ENCODE results near the gene CCDC85B.
"Not testable (repeated sequence)": the region's sequence is repeated elsewhere in the genome, so short reads cannot be mapped to it uniquely, and the experiment has no call there.

CCDC85B gene

DNA sequence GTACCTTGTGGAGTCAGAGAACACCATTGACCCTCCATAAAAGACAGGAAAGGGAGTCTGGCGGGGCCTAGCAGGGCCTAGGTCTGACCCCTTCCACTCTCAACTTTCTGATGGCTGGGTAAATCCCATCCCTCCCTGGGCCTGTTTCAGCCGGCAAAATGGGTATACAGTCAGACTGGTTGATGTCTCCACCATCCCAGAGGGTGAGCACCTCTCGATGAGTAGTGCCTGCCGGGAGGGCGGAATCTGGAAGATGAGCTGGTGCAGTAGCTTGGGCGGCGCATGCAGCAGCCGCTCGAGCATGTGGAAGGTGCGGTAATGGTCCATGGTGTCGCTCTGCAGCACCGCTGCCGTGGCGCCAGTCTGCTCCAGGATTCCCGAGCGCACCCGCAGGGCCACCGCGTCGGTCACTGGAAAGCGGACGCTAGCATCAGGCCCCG lies 2.7 kb upstream of the CCDC85B start:
- DNase-seq, result peak in 2 of 5 donors; percentile 22 to 33

GRCh38 chr11:65888163-65888814 lies 2.2 kb upstream of the CCDC85B start, which contains the start of gene FIBP:
Gene FIBP (minus strand): TSS chr11:65888471. CDS start chr11:65888418, 53 bp downstream.
- DNase-seq, result peak; percentile 94 to 98 (median 96)

GRCh38 chr11:65891219-65892136 lies 1.0 kb downstream of the CCDC85B start:
- DNase-seq, result no peak

GRCh38 chr11:65892137-65892540 lies 1.7 kb downstream of the CCDC85B start:
- DNase-seq, result not testable (repeated sequence)

DNA sequence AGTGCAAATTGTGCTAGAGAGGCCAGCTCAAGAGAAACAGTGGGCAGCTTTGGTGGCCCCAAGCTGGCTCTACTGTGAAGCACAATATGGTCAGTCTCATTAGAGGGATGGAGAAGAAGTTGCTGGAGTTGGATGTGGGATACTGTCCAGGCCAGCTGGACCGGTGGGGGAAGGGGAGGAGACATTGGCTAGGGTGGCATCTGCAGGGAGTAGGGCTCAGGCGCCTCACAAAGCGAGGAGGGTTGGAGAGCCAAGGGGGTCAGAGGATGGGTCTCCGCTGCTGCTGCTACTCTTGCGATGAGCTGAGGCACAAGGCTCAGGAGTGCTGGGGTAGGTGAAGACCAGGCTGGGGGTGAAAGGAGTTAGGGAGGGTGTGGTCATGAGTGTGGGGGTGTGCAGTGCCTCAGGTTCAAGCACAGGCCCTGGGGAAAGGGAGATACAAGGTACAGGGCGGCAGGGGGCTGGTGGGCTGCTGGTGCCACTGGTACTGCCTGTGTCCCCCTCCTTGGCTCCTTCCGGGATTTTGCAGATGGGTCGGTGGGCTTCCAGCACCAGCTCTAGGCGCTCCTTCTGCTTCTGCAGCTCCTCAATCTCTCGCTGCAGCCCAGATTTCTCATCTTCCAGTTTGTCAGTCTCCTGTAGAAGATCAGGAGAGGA lies 2.3 kb downstream of the CCDC85B start:
- DNase-seq, result no peak

- DNase-seq, result peak in 2 of 5 donors; percentile 34 to 62
Measured at GRCh38 chr11:65894034-65894591, 3.6 kb downstream of the CCDC85B start.

- DNase-seq, result no peak
Measured at GRCh38 chr11:65895482-65895981, 5.1 kb downstream of the CCDC85B start.

GRCh38 chr11:65896034-65896999 lies 5.8 kb downstream of the CCDC85B start:
- DNase-seq, result no peak

GRCh38 chr11:65897020-65897471 lies 6.6 kb downstream of the CCDC85B start:
- no peak for DNase-seq

DNA sequence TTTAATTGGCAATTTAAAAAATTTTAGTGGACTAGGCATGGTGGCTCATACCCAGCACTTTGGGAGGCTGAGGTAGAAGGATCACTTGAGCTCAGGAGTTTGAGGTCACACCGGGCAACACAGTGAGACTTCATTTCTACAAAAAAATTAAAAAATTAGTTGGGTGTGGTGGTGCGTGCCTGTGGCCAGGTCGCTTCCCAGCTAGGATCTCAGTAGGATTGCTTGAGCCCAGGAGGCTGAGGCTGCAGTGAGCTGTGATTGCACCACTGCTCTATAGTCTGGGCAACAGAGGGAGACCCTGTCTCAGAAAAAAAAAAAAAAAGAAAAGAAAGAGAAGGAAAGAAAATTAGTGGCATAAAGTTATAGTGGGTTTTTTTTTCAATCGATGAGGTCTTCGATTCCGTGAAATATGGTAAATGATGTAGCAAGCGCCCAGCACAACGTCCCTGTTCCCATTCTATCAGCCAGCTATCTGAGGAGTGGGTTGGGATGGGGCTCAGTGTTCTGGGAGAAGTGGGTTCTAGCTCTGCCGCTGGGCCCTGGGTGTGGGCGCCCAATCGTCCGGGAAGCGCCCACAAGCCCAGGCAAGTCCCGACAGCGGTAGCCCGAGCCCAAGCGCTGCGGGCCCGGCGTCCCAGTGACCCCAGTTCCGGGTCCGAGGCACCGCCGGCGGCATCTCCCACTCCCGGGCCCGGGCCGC lies 8.3 kb downstream of the CCDC85B start:
- DNase-seq, result no peak

- peak in 2 of 5 donors; percentile 51 to 69 for DNase-seq
Measured at GRCh38 chr11:65899356-65900124, 9.1 kb downstream of the CCDC85B start.

DNA sequence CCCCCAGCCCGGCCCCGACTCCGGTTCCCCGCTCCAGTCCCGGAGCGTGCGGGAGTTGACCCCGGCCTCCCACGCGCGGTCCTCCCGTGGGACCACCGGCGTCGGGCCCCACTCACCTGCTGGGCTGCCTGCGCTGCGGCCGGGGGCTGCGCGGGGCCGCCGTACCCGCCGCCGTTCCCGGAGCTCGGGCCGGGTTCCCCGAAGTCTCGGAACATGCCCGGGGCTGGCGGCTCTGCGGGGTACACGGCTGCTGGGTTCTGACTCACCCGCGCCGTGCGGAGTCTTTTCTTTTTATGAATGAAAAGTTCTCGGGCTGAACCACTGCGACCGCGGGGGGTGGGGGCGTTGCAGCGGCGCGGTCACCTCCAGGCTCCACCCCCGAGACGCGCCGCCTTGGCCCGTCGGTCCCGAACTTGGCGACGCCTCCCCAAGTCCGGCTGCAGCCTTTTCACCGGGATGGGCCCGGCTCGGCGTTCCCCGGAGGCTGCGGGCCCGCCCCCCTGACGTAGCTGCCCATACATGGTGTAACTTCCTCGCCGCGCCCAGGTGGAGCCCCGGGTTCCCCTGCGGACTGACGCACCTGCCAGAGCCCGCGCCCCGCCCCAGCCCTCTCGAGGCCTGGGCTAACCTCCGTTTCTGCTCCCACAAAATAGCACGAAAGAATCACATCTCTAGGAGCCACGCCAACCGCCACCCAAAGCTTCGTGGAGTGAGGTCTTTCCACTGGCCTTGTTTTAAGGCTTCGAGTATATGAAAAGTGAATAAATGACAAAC lies 9.8 kb downstream of the CCDC85B start, which contains the start of gene FOSL1:
Gene FOSL1 (minus strand): TSS at position 264 of the 774 bp plus-strand sequence. CDS start 49 bp downstream, at position 215.
- DNase-seq, result peak; percentile 93 to 96 (median 96)

- no peak for DNase-seq
Measured at GRCh38 chr11:65900899-65901180, 10.4 kb downstream of the CCDC85B start.

DNA sequence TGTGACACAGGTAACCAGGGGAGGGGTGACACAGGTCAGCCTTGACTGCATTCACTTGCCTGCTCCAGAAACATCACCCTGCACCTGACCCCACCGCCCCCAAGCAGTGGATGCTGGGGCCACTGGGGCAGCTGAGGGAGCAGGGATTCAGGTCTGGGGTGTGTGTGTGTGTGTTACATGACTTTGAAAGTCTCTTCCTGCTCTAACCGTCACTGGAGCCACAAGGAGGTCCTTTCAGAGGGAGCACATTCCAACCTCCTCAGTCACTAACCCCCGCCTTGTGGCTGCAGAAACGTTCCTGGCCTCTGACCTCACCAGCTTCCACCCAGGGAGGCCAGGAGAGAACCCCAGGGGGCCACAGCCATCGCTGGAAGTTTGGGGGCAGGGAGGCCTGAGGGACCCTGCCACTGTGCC lies 12.6 kb downstream of the CCDC85B start:
- DNase-seq, result no peak

DNA sequence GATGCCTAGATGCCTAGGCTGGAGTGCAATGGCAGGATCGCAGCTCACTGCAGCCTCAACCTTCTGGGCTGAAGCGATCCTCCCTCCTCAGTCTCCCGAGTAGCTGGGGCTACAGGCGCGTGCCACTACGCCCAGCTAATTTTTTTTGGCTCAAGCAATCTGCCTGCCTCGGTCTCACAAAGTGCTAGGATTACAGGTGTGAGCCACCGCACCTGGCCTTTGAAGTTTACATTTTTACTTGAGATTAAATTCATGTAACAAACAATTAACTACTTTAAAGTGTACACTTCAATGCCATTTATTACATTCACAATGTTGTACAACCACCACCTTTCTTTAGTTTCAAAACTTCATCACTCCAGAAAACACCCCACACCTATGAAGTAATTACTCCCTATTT lies 13.2 kb downstream of the CCDC85B start:
- DNase-seq, result no peak

DNA sequence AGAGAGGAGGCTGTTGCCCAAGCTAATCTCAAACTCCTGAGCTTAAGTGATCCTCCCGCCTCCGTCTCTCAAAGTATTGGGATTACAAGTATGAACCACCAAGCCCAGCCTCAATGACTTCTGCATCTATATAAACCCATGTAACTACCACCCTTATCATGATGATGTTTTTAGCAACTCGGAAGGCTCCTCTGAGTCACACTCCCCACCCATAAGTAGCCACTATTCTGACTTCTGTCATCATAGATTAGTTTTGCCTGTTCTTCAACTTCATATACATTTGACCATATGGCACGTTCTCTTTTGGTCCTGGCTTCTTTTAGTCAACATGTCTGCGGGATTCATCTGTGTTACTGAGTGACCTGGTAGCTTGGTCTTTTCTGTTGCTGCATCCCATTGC lies 16.1 kb downstream of the CCDC85B start:
- DNase-seq, result no peak

- DNase-seq, result no peak
Measured at GRCh38 chr11:65907878-65908277, 17.4 kb downstream of the CCDC85B start.

DNA sequence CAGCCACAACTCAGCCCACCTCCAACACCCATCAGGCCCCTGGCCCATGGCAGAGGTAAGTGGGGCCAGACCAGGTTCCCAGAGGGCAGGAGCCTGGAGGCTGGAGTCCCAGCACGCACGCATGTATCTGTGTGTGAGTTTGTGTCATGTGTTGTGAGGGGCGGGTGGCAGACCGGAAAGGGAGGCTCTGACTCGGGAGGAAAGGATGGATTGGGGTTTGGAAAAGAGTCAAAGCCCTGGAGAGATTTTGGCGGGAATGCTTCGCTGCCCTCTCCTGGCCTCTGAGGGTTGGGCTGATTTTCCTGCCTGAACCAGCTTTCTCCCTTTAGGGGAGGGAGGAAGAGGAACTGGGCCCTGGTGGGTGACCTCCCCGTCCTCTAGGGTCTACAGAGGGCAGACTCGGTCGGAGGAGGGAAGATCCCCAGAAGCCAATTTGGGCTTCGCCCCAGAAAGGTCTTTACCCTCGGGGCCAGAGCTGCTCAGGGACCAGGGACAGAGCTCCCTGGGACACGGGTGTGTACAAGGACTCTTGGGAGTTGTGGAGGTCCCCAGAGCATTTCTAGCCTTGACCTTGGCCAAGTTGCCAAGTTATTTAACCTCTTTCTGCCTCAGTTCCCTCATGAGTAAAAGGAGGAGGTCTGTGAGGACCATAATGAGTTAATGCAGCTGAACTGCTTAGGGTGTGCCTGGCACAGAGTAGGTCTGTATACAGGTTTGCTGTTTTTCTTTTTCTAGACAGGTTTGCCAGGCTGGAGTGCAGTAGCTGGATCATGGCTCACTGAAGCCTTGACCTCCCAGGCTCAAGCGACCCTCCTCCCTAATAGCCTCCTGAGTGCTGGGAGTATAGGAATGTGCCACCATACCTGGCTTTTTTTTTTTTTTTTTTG lies 21.5 kb downstream of the CCDC85B start:
- no peak for DNase-seq

Measured in T-helper 1 cell (primary cell).